Subcutaneous adipose tissue (tissue), 4 donors: ENCODE measurements around the gene TM4SF18. TPM values are rescaled to one million over a fixed set of nuclear protein-coding genes. Genes with fewer than 3 reads are reported as not detected.

ENCODE experiments used
- total RNA-seq, 4 donors: library from RNA; depleted of rRNA; stranded (reverse); fragments of >200 nt; gene quantifications; one replicate each; pipeline ENCODE4 v1.1.0, GENCODE V29; 2016
- TF ChIP-seq, protein P1 (sequence below): fragments of 450-650 bp; IDR thresholded peaks from one replicate; pipeline ENCODE4 v1.5.1; 2016; ENCODE audit warnings: low read depth, mild to moderate bottlenecking, control low read depth, antibody characterized with exemption, moderate library complexity

The TM4SF18 gene
- total RNA-seq, 4 donors from 2014 or later, result 4.4 to 30.0 (median 13.3) TPM

DNA sequence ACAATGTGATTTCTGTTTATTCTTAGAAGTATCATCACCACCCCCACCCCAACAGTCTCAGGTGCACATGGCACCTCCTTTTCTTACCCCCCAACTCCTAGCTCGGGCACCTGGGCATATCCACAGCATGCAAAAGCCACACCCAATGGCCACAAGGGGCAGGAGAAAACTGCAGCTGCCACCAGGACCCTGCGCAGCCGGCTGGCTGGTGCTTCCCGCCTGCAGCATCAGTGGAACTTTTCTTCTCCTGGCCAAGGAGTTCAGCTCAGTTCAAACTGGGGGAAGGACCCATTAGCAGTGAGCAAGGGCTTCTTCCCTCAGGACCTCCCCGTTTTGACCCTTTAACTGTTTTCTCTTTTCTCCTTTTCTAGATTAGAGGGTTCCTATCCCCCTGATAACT is 44.8 kb downstream of the TM4SF18 start:
- TF ChIP-seq, protein P1, sequence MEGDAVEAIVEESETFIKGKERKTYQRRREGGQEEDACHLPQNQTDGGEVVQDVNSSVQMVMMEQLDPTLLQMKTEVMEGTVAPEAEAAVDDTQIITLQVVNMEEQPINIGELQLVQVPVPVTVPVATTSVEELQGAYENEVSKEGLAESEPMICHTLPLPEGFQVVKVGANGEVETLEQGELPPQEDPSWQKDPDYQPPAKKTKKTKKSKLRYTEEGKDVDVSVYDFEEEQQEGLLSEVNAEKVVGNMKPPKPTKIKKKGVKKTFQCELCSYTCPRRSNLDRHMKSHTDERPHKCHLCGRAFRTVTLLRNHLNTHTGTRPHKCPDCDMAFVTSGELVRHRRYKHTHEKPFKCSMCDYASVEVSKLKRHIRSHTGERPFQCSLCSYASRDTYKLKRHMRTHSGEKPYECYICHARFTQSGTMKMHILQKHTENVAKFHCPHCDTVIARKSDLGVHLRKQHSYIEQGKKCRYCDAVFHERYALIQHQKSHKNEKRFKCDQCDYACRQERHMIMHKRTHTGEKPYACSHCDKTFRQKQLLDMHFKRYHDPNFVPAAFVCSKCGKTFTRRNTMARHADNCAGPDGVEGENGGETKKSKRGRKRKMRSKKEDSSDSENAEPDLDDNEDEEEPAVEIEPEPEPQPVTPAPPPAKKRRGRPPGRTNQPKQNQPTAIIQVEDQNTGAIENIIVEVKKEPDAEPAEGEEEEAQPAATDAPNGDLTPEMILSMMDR, result no peak

DNA sequence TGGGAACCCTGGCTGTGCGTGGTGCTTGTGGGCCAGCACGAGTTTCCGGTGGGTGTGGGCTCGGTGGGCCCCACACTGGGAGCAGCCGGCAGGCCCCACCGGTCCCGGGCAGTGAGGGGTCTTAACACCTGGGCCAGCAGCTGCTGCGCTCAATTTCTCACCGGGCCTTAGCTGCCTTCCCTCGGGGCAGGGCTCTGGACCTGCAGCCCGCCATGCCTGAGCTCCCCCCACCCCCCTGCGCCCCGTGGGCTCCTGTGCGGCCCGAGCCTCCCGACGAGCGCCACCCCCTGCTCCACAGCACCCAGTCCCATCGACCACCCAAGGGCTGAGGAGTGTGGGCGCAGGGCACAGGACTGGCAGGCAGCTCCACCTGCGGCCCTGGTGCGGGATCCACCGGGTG is 49.4 kb downstream of the TM4SF18 start:
- TF ChIP-seq, protein P1, result no peak

DNA sequence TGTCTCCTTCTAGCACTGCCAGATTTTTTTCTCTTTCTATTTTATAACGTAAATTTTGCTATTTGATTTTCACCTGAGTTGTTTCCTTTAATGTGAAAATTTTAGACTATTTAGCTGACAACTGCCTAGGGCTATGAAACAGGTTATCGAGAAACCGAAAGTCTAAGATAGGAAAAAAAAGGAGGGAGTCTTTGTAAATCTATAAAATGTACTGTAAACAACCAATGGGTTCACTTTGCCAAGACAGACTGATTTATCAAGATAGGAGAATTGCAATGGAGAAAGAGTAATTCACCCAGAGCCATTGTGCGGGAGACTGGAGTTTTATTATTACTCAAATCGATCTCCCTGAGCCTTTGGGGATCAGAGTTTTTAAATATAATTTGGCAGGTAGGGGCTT is 50.0 kb downstream of the TM4SF18 start:
- TF ChIP-seq, protein P1, result no peak

DNA sequence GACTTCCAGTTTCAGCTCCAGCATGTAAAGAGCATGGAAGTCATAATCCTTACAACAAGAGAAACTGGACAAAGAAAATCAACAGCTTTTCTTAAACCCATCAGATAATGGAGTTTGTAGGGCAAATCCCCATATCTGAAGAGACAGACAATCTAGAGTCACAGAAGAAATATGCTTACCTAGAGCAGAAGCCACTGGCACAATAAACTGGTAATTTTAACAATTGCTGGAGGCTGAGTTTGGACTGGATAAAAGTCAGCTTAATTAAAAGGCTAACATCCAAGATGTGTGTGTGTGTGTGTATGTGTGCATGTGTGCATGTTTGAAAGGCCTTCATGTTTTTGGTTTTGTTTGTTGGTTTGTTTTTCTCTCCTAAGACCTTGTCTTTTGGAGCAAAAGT is 50.6 kb downstream of the TM4SF18 start:
- TF ChIP-seq, protein P1, result no peak

DNA sequence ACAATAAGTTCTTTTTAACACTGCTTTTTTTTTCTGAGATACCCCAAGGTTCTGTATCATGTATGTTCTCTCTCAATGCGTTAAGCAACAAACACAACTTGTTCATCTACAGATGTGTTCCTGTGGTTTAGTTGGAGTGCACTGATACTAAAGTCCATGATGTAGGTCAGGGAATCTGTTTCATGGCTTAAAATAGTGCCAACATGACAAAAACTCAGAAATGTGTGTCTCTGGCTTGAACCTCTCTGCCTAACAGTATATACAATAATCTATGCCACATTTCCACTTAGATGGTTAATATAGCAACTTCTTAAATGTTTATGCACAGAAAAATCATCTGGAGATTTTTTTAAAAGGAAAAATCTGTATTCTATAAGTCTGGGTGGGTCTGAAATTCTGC is 51.1 kb downstream of the TM4SF18 start:
- TF ChIP-seq, protein P1, result no peak

DNA sequence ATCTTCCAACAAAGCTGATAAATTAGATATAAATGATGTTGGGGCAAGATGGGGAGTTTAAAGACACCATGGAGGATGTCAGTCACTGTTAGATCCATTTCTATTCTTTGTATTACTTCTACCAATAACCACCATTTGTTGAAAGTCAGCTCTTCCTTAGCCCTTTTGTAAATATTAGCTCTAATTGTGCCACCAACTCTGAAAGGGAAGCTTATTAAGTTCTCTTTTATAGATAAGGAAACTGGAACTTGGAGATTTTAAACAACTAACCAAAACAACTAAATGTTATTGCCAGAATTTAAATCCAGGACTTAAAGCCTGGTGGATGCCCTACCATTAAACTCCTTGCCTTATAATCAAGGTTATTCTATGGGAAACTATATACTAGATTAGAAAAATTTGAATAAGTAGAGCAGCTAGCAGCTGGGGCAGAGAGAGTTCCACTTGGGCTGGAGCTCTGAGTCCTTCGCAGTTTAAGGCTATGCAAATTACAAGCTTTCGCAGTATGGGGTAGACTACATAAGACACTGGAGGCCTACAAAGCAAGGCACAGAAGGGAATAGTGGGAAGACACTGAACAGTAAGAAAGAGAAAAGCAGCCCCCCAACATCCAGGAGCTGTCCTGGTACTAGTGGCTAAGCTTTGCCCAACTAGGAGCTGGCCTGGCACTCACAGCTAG is 52.6 kb downstream of the TM4SF18 start:
- TF ChIP-seq, protein P1, result no peak

DNA sequence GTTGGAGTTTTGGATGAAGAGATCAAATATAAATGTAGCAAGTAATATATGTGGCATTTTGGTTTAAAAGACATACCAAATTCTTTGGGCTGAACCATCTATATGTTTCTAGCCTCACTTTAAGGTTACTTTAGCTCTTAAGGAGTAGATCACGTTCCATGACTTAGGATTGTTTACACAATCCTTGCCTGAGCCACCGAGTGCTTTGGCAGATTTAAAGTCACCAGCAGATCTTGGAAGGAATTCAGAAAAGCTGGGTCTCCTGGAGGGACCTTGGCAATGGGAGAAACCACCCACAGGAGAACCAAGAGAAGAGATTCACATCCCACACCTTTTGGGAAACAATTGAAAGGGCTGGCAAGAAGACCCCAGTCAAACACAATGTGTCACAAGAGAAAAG is 54.5 kb downstream of the TM4SF18 start:
- TF ChIP-seq, protein P1, result no peak
